ENCODE measurements around the gene INSYN1. TPM values are rescaled to one million over a fixed set of nuclear protein-coding genes. Genes with fewer than 3 reads are reported as not detected.

Gene INSYN1
- total RNA-seq, 1 donor from 2014 or later = 4.8 TPM

- H3K4me1 Mint-ChIP-seq (ENCODE audit: unreplicated experiment) = peaks cover 30% of the 10 kb centered on the region
- TF ChIP-seq CTCF (IDR thresholded peaks at IDR 0.05; ENCODE audit: unreplicated experiment) = no peak
- no peaks in the 10 kb centered on the region for H3K9me3 Mint-ChIP-seq (ENCODE audit: unreplicated experiment)
- peaks cover 16% of the 10 kb centered on the region for H3K27me3 Mint-ChIP-seq (ENCODE audit: unreplicated experiment)
- H3K27ac Mint-ChIP-seq (ENCODE audit: unreplicated experiment) = no peak overlapping the region
- DNase-seq (ENCODE audit: low spot score) = no peak
- H3K36me3 Mint-ChIP-seq (ENCODE audit: low read depth, unreplicated experiment) = peaks cover 27% of the 10 kb centered on the region
- H3K4me3 Mint-ChIP-seq (ENCODE audit: unreplicated experiment) = no peak overlapping the region
Measured at GRCh38 chr15:73715417-73715816, 37.7 kb downstream of the INSYN1 start.

GRCh38 chr15:73714695-73715301 is 38.4 kb downstream of the INSYN1 start:
- Mint-ChIP-seq H3K27me3 (ENCODE audit: unreplicated experiment) (peaks cover 14% of the 10 kb centered on the region), H3K36me3 (ENCODE audit: low read depth, unreplicated experiment) (peaks cover 28% of the 10 kb centered on the region), H3K9me3 (ENCODE audit: unreplicated experiment) (no peaks in the 10 kb centered on the region), H3K4me3 (ENCODE audit: unreplicated experiment) (no peak overlapping the region), H3K27ac (ENCODE audit: unreplicated experiment) (no peak overlapping the region), H3K4me1 (ENCODE audit: unreplicated experiment) (peaks cover 28% of the 10 kb centered on the region)
- no peak for TF ChIP-seq CTCF (IDR thresholded peaks at IDR 0.05; ENCODE audit: unreplicated experiment)
- no peak for DNase-seq (ENCODE audit: low spot score)

GRCh38 chr15:73712107-73712506 is 41.0 kb downstream of the INSYN1 start:
- TF ChIP-seq CTCF (IDR thresholded peaks at IDR 0.05; ENCODE audit: unreplicated experiment) = no peak
- Mint-ChIP-seq H3K9me3 (ENCODE audit: unreplicated experiment) (no peaks in the 10 kb centered on the region), H3K4me1 (ENCODE audit: unreplicated experiment) (peaks cover 31% of the 10 kb centered on the region), H3K4me3 (ENCODE audit: unreplicated experiment) (no peak overlapping the region), H3K27me3 (ENCODE audit: unreplicated experiment) (peaks cover 15% of the 10 kb centered on the region), H3K27ac (ENCODE audit: unreplicated experiment) (no peak overlapping the region), H3K36me3 (ENCODE audit: low read depth, unreplicated experiment) (peaks cover 53% of the 10 kb centered on the region)
- no peak for DNase-seq (ENCODE audit: low spot score)

GRCh38 chr15:73711526-73711925 is 41.6 kb downstream of the INSYN1 start:
- TF ChIP-seq CTCF (IDR thresholded peaks at IDR 0.05; ENCODE audit: unreplicated experiment) = no peak
- peaks cover 16% of the 10 kb centered on the region for H3K27me3 Mint-ChIP-seq (ENCODE audit: unreplicated experiment)
- DNase-seq (ENCODE audit: low spot score) = no peak
- peak overlapping the region; percentile 80 for H3K27ac Mint-ChIP-seq (ENCODE audit: unreplicated experiment)
- H3K9me3 Mint-ChIP-seq (ENCODE audit: unreplicated experiment) = no peaks in the 10 kb centered on the region
- peaks cover 54% of the 10 kb centered on the region for H3K36me3 Mint-ChIP-seq (ENCODE audit: low read depth, unreplicated experiment)
- peaks cover 31% of the 10 kb centered on the region for H3K4me1 Mint-ChIP-seq (ENCODE audit: unreplicated experiment)
- H3K4me3 Mint-ChIP-seq (ENCODE audit: unreplicated experiment) = no peak overlapping the region

- no peak for TF ChIP-seq CTCF (IDR thresholded peaks at IDR 0.05; ENCODE audit: unreplicated experiment)
- Mint-ChIP-seq H3K27me3 (ENCODE audit: unreplicated experiment) (peaks cover 18% of the 10 kb centered on the region), H3K4me1 (ENCODE audit: unreplicated experiment) (peaks cover 32% of the 10 kb centered on the region), H3K36me3 (ENCODE audit: low read depth, unreplicated experiment) (peaks cover 58% of the 10 kb centered on the region), H3K27ac (ENCODE audit: unreplicated experiment) (peak overlapping the region; percentile 24), H3K9me3 (ENCODE audit: unreplicated experiment) (no peaks in the 10 kb centered on the region), H3K4me3 (ENCODE audit: unreplicated experiment) (peak overlapping the region; percentile 24)
- DNase-seq (ENCODE audit: low spot score) = no peak
Measured at GRCh38 chr15:73710321-73710720, 42.8 kb downstream of the INSYN1 start.
